Putamen (tissue), 1 donor: ENCODE results near the gene TRPM5.

Experiments used
- DNase-seq: peaks from one replicate; pipeline ENCODE4 v3.0.0-alpha.2; 2016; ENCODE audit warnings: low spot score

TRPM5 gene

GRCh38 chr11:2452321-2453012 is 8.2 kb upstream of the TRPM5 start:
- no peak for DNase-seq

DNA sequence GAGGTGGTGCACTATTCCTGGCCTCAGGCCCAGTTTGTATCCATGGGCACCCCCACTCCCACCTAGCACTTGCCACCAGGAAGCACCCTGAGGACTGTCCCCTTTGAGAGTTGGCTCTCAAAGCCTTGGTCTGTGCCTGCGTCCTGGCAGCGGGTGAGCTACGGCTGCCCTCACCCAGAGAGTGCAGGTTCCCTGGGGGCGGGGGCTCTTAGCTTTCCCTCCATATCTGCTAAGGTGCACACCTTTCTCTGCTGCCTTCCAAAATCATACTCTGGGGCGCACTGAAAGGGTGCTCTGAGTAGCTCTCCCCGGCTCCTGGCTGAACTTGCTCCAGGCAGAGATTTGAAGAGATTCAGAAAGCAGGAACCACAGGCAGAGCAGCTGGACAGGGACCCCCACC is 7.6 kb upstream of the TRPM5 start:
- no peak for DNase-seq

DNA sequence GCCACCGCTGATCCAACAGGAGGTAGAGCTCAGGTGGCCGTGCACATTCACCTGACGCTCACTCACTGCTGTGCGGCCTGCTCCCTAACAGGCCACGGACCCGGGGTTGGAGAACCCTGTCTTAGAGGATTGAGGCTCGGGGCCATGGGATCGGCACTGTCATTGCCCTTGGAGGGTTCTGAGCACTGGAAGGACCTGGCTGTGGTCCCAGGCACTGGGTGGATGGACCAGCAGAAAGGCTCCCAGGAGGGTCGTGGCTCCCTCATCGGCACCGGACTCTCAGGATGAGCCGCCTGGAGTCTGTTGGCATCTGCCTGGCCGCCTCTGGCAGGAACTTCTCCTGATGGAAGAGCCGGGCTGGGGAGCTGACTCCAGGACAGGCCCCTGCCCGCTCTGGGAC is 7.0 kb upstream of the TRPM5 start:
- no peak for DNase-seq

GRCh38 chr11:2450321-2451041 is 6.2 kb upstream of the TRPM5 start:
- DNase-seq: no peak

DNA sequence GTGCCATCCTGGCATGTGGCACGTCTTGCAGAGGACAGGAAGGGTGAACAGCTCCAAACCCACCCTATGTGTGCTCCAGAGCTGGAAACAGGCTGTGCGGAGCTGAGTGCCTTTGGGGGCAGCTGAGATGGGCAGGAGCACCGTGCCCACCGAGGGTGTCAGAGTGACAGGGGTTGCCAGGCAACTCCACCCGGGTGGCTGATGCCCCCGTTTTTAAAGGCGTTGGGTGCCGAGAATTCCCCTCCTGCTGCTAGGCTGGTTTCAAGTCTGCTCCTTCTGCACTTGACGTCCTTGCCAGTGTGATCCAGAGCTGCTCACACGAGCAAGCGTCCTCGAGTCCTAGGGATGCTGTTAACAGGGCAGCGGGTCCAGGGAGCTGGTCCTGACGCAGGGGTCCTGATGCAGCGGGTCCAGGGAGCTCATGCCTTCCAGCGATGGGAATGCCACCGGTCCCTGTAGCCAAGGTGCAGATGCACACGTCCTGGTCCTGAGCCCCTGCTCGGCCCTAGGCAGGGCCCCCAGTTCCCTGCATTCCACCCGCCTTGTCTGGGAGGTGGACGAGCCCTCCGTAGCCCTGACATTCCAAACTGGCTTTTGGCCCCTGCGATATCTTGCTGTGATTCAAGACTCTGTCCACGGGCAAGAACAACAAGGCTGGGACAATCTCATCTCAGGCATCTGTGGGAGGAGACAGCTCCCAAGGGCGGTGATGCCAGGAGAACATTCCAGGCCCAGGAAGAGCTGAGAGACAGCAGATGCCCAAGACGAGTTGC is 5.4 kb upstream of the TRPM5 start:
- DNase-seq: no peak

- no peak for DNase-seq
These were observed 4.6 kb upstream of the TRPM5 start for GRCh38 chr11:2448661-2449547.

- no peak for DNase-seq
These were observed 3.8 kb upstream of the TRPM5 start for GRCh38 chr11:2447951-2448650.

DNA sequence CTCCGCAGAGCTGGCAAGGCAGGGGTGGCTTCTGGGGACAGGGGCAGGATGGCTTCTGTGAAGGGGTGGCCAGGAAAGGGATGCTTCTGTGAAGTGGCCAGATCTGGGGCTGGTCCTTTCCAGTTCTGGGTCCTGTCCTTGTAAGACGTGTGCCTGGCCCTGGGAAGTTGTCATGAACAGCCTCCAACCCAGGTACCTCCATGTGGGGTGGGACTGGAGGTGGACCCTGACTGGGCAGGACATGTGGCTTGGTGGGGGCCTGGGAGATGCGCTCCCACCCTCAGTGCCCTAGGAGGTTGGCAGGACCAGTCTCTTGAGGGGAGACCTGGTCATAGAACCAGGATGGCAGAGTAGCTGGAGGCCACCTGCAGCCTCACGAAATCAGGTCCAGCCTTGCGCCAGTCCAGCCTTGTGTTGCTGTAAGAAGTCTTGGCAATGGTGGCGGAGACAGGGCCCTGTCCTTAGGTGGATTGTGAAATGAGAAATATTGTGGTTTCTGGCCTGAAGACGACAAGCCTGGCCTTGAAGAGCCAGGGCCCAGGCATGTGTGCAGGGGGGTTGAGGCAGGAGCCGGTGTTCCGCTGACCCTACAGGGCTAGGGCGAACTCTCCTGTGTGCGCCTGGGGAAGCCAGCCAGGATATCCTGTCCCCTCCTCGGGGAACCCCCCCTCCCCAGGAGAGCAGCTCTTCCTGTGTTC is 3.1 kb upstream of the TRPM5 start:
- no peak for DNase-seq

GRCh38 chr11:2446590-2447252 is 2.4 kb upstream of the TRPM5 start:
- DNase-seq: peak; percentile 6

GRCh38 chr11:2445746-2446551 is 1.6 kb upstream of the TRPM5 start:
- no peak for DNase-seq

- DNase-seq: no peak
These were observed 769 bp upstream of the TRPM5 start, which contains the start of gene KCNQ1 for GRCh38 chr11:2444821-2445745. Gene KCNQ1 (plus strand): TSS chr11:2445008. CDS start chr11:2445099, 91 bp downstream.

DNA sequence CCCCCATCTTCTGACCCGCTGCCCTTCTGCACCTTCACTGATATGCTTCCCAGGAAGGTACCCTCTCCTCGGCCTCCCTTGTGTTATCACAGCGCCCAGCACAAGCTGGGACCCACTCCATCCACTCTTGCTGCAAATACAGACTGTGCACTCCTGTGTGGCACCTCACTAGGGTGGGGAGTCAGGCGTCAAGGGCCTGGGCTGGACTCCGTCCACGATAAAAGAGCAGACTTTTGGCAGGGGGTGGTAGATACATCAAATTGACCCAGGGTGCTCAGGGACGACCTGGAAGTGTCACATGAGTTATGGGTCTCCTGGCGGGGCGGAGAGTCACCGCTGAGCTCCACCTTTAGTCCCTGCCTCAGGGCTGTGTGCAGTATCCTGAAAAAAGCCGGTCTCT is 908 bp downstream of the TRPM5 start:
- no peak for DNase-seq

- no peak for DNase-seq
These were observed 1.7 kb downstream of the TRPM5 start for GRCh38 chr11:2442589-2442988.

GRCh38 chr11:2441171-2441570 is 3.1 kb downstream of the TRPM5 start:
- no peak for DNase-seq

GRCh38 chr11:2440646-2441045 is 3.7 kb downstream of the TRPM5 start:
- DNase-seq: no peak

- DNase-seq: no peak
These were observed 4.5 kb downstream of the TRPM5 start for GRCh38 chr11:2439820-2440219.

DNA sequence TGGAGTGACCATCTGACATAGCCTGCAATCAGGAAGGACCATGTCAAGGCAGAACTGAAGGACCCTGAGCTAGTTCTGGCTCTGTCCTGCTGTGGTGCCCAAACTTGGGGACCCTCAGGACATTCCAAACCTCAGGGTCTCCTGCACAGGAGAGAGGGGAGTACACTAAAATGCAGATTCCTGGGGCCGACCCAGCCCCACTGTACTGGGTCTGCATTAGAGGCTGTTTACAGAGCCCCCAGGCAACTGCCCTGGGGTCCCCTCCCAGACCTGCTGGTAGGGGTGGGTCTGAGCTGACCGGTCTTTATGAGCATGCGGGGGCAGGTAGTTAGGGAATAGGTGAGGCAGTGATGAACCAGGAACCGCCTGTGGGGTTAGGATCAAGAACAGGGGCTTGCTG is 6.8 kb downstream of the TRPM5 start:
- DNase-seq: no peak

DNA sequence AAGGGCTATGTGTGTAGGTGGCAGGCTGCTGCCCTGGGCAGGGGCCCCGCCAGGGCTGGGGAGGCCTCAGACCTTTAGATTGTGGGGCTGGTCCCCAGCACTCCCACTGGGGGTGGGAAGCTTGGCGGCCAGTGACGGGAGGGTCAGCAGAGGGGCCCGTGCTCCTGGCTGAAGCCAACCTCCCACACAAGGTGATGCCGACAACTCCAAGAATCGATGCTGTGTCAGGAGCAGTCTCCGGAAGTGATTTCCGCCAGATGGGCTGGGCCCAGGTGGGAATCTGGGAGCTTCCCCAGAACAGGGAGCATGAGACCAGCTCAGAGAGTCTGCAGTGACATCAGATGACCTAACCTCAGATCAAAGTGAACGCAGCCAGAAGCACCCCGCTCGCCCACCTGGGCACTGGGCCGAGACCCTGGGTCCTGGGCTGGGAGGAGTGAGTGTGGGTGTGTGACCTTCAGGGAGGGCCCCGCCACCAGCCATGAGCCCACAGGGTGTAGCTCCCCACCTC is 7.7 kb downstream of the TRPM5 start:
- DNase-seq: no peak
